Adrenal gland (tissue), 12 donors: ENCODE measurements around the gene GAN. TPM values are rescaled to one million over a fixed set of nuclear protein-coding genes. Genes with fewer than 3 reads are reported as not detected.

ENCODE experiments used
- DNase-seq, 7 donors: peaks; one replicate each; pipeline ENCODE4 v3.0.0-alpha.2; 2019 to 2020
- H3K27ac ChIP-seq, 5 donors: fragments of 200-600 bp; sonication (generic) in 4 of 5; 1 replicate in 3 of 5; 2 replicates in 2 of 5; pipeline versions ENCODE4 v1.5.1 to v1.8.0; 2016 to 2020; ENCODE audit warnings: mild to moderate bottlenecking in 1 of 5
- H3K27me3 ChIP-seq: fragments of 200-600 bp; 2 replicates; pipeline ENCODE4 v1.8.0; 2021
- H3K36me3 ChIP-seq, 2 donors: fragments of 200-600 bp; replicated peaks in 1 of 2; 1 replicate in 1 of 2; 2 replicates in 1 of 2; pipeline versions ENCODE4 v1.5.1 to v1.8.0; 2018 to 2022
- H3K4me1 ChIP-seq, 2 donors: fragments of 200-600 bp; replicated peaks in 1 of 2; 1 replicate in 1 of 2; 2 replicates in 1 of 2; pipeline versions ENCODE4 v1.5.1 to v1.8.0; 2018 to 2021
- H3K4me3 ChIP-seq, 4 donors: fragments of 200-600 bp; sonication (generic) in 3 of 4; one replicate each; pipeline ENCODE4 v1.5.1; 2016 to 2018
- H3K9me3 ChIP-seq, 3 donors: fragments of 200-600 bp; sonication (generic) in 1 of 3; replicated peaks in 1 of 3; 1 replicate in 2 of 3; 2 replicates in 1 of 3; pipeline versions ENCODE4 v1.5.1 to v1.8.0; 2016 to 2021
- POLR2A ChIP-seq, 2 donors: fragments of 450-650 bp; IDR thresholded peaks; one replicate each; pipeline ENCODE4 v1.6.1; 2017; ENCODE audit warnings: antibody characterized with exemption in 2 of 2, mild to moderate bottlenecking in 2 of 2, moderate library complexity in 1 of 2
- WGBS, 4 donors: extraction: QIAGEN DNeasy Blood & Tissue Kit in 2 of 4; methylation state at CpG; one replicate each; pipeline versions ENCODE4 v1.1.5 to v1.1.7; 2013 to 2017; 5-methylcytosine and 5-hydroxymethylcytosine counted together
- intact Hi-C, 2 donors: fragments of 100-400 bp; cut with DNase I; formaldehyde crosslinking; loops; one replicate each; pipeline versions ENCODE4 v1.14.1 to v1.15.0; 2022 to 2023
- polyA plus RNA-seq, 3 donors: library from polyadenylated mRNA; stranded (reverse); fragments of 200-250 nt in 2 of 3; fragments of 350-450 nt in 1 of 3; fragmentation: Illumina TruSeq in 1 of 3; extraction: RNeasy Lipid Tissue Mini Kit (QIAGEN cat#74804) in 1 of 3; gene quantifications; one replicate each; pipeline ENCODE4 v1.2.3, GENCODE V29; 2013 to 2014
- total RNA-seq, 9 donors: library from RNA; depleted of rRNA in 4 of 9; stranded (reverse); fragments of >200 nt in 4 of 9; fragments of 120-200 nt in 1 of 9; fragmentation: NEBNext Ultra II Directional in 1 of 9; extraction: Animal tissue kit (Norgen Biotek cat#: 25700) in 1 of 9; gene quantifications; one replicate each; pipeline versions ENCODE4 v1.1.0 to v1.2.4, GENCODE V29; 2013 to 2023
- TF ChIP-seq, protein P1 (sequence below), 6 experiments: fragments of 450-650 bp in 4 of 6; fragments of 200-600 bp in 2 of 6; sonication (generic) in 1 of 6; IDR thresholded peaks; 1 replicate in 5 of 6; 2 replicates in 1 of 6; pipeline versions ENCODE4 v1.5.1 to v1.8.0; 2016 to 2021; ENCODE audit warnings: antibody characterized with exemption in 6 of 6, mild to moderate bottlenecking in 2 of 6, moderate library complexity in 1 of 6
- donor health status: healthy with polysubstance abuse.
- donor health status: Bipolar disorder and iron deficiency.
- donor health status: DM: yes; HTN: yes; CAD: no.
- donor health status: DM: no; HTN: no; CAD: no.
- donor health status: DM: no; HTN: no; CAD: no.
- donor health status: DM: yes; HTN: yes; CAD: no.

The GAN gene
- total and polyA plus RNA-seq, 12 donors = 1.0 to 7.5 (median 3.8) TPM

- intact Hi-C loops = no loop called here
- no peaks in the 10 kb centered on the region for H3K9me3 ChIP-seq
- no peaks in the 10 kb centered on the region for H3K36me3 ChIP-seq
- no peak overlapping the region for H3K4me3 ChIP-seq
- 42 to 54% (median 53%) methylated on average over 6 of the region's 6 CpGs for WGBS, 4 donors
- peak; percentile 26 to 71 (median 66) for DNase-seq
- peak overlapping the region in 4 of 5 donors; percentile 3 to 44 (median 13) for H3K27ac ChIP-seq
- H3K4me1 ChIP-seq = peaks cover 16 to 22% of the 10 kb centered on the region in 2 donors
- TF ChIP-seq POLR2A (IDR thresholded peaks at IDR 0.05) = no peak
- TF ChIP-seq, protein P1, sequence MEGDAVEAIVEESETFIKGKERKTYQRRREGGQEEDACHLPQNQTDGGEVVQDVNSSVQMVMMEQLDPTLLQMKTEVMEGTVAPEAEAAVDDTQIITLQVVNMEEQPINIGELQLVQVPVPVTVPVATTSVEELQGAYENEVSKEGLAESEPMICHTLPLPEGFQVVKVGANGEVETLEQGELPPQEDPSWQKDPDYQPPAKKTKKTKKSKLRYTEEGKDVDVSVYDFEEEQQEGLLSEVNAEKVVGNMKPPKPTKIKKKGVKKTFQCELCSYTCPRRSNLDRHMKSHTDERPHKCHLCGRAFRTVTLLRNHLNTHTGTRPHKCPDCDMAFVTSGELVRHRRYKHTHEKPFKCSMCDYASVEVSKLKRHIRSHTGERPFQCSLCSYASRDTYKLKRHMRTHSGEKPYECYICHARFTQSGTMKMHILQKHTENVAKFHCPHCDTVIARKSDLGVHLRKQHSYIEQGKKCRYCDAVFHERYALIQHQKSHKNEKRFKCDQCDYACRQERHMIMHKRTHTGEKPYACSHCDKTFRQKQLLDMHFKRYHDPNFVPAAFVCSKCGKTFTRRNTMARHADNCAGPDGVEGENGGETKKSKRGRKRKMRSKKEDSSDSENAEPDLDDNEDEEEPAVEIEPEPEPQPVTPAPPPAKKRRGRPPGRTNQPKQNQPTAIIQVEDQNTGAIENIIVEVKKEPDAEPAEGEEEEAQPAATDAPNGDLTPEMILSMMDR (IDR thresholded peaks at IDR 0.05) = no peak
- H3K27me3 ChIP-seq = no peaks in the 10 kb centered on the region
Measured at GRCh38 chr16:81319221-81319912, 4.6 kb downstream of the GAN start.

DNA sequence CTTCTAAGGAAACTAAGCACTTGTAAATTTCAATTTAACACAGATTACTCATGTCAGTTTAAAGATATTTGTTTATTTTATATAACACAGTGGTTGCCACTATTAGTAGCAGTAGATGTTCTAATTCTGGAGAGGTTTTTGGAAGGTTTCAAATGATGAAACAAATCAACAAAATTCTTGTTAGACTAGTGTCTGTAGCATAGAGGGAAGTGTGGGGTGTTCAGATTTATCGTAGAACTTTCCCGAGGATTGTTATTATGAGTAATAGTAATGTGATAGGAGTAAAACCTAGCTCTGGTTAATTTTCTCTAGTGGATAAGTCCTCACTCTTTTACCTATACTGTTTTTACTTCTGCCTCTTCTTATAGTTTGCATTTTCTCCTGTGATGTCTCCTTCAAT is 6.3 kb downstream of the GAN start:
- H3K27me3 ChIP-seq = no peaks in the 10 kb centered on the region
- TF ChIP-seq POLR2A (IDR thresholded peaks at IDR 0.05) = no peak
- TF ChIP-seq, protein P1 (IDR thresholded peaks at IDR 0.05) = no peak
- H3K4me1 ChIP-seq = peaks cover 13 to 18% of the 10 kb centered on the region in 2 donors
- H3K36me3 ChIP-seq = no peaks in the 10 kb centered on the region
- H3K9me3 ChIP-seq = no peaks in the 10 kb centered on the region
- WGBS, 4 donors = 90 to 97% (median 95%) methylated on average over 2 of the region's 2 CpGs
- no peak for DNase-seq
- H3K4me3 ChIP-seq = no peak overlapping the region
- intact Hi-C loops = no loop called here
- no peak overlapping the region for H3K27ac ChIP-seq

DNA sequence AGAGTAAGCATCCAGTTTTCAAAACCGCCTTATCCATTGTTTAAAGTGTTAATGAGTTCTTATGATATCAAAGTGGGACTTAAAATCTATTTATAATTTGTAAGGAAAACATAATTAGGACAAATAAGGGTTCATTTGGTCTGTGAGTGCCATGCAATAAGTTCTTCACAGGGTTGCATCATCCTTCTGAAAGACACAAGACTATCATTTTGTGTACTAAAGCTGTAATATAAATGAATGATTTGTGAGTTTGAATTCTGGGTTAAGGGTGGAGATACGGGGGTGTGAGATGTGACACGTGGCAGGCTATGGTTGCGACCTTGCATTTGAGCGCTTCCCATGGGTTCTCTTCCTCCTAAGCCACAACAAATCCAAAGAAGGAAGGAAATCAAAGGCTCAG is 6.8 kb downstream of the GAN start:
- no peak overlapping the region for H3K4me3 ChIP-seq
- H3K4me1 ChIP-seq = peaks cover 10 to 13% of the 10 kb centered on the region in 2 donors
- DNase-seq = no peak
- WGBS, 4 donors = 93 to 95% (median 94%) methylated on average over 5 of the region's 5 CpGs
- no peaks in the 10 kb centered on the region for H3K9me3 ChIP-seq
- TF ChIP-seq, protein P1 (IDR thresholded peaks at IDR 0.05) = no peak
- TF ChIP-seq POLR2A (IDR thresholded peaks at IDR 0.05) = no peak
- H3K27ac ChIP-seq = no peak overlapping the region
- intact Hi-C loops = no loop called here
- H3K27me3 ChIP-seq = no peaks in the 10 kb centered on the region
- H3K36me3 ChIP-seq = no peaks in the 10 kb centered on the region

DNA sequence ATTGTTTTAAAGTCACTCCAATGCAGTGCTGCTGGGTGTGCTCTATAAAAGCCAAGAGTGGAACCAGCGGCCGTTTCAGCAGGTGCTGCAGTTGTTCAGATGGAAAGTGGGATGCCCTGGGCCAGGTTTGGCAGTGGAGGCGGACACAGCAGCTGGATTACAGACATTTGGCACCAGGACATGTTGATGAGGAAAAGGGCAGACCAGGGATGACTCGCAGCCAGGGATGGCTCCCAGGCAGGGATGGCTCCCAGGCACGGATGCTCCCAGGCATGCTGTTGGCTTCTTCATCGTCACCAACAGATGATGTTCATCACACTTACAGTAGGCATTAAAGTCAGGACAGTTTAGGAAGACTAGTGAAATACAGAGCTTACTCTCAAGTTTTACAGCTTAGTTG is 10.0 kb downstream of the GAN start:
- intact Hi-C loops = no loop called here
- Histone ChIP-seq H3K36me3 (no peaks in the 10 kb centered on the region), H3K27ac (no peak overlapping the region), H3K4me3 (no peak overlapping the region), H3K9me3 (no peaks in the 10 kb centered on the region), H3K27me3 (no peaks in the 10 kb centered on the region), H3K4me1 (peaks cover 3% of the 10 kb centered on the region in 2 donors)
- DNase-seq = no peak
- TF ChIP-seq, protein P1 (IDR thresholded peaks at IDR 0.05) = no peak
- no peak for TF ChIP-seq POLR2A (IDR thresholded peaks at IDR 0.05)
- WGBS, 4 donors = 85 to 93% (median 89%) methylated on average over 6 of the region's 6 CpGs
